ENCODE data around the gene YAP1.

GRCh38 chr11:102073253-102073652, 37.0 kb upstream of the YAP1 start:
- TF ChIP-seq CTCF (IDR thresholded peaks at IDR 0.05; ENCODE audit: low read depth, low read length, missing input control) (no peak), REST (IDR thresholded peaks at IDR 0.05) (no peak), FOXA1 (IDR thresholded peaks at IDR 0.05) (no peak), TAF1 (conservative IDR thresholded peaks at IDR 0.05) (no peak), MAX (IDR thresholded peaks at IDR 0.05) (no peak), SP1 (IDR thresholded peaks at IDR 0.05) (no peak), ZBTB33 (IDR thresholded peaks at IDR 0.05) (no peak), YY1 (IDR thresholded peaks at IDR 0.05) (no peak), JUND (IDR thresholded peaks at IDR 0.05) (no peak), GABPA (IDR thresholded peaks at IDR 0.05 in 1 of 2, conservative IDR thresholded peaks at IDR 0.05 in 1 of 2) (no peak), RAD21 (IDR thresholded peaks at IDR 0.05) (no peak), HNF4A (conservative IDR thresholded peaks at IDR 0.05) (no peak)

Data from liver (tissue), 3 donors.